HepG2 (cell line): ENCODE results near the gene C1orf226. TPM values are rescaled to one million over a fixed set of nuclear protein-coding genes. Genes with fewer than 3 reads are reported as not detected.

ENCODE experiments used
- ATAC-seq: fragments of 200-7000 bp; cut with Tn5 transposase; 3 replicates; pipeline ENCODE4 v1.9.1; 2020; ENCODE audit warnings: mild to moderate bottlenecking, moderate library complexity
- BruUV-seq: library from RNA; stranded (reverse); fragments of 400-500 nt; replicated peaks from 2 replicates; lab custom pipeline; 2021; lab: Mats Ljungman, UMichigan
- CTCF ChIA-PET: fragments of 300-600 bp; formaldehyde crosslinking; extraction: SDS; loops from one replicate; lab custom pipeline; 2021; ENCODE audit warnings: low total read pairs, inconsistent platforms, low intra/inter-chr PET ratio; lab: Yijun Ruan, JAX
- POLR2A ChIA-PET: fragments of 350-600 bp; sonication (Branson Sonifier 250); formaldehyde crosslinking; loops from one replicate; lab custom pipeline; 2020; ENCODE audit warnings: antibody characterized with exemption, inconsistent platforms; lab: Yijun Ruan, JAX
- DNase-seq: peaks from one replicate; pipeline ENCODE4 v3.0.0-alpha.2; 2015; ENCODE audit warnings: low spot score
- FAIRE-seq: peaks from 3 replicates; lab custom pipeline; 2011; peaks lifted over from hg19 to GRCh38; lab: Jason Lieb, UNC
- H2AFZ ChIP-seq: one replicate; pipeline ENCODE4 v1.6.1; 2011; ENCODE audit warnings: low read length, inconsistent platforms
- H3K27ac ChIP-seq: fragments of 300-600 bp; 3 replicates; pipeline ENCODE4 v1.8.0; 2011; ENCODE audit warnings: mixed run types, mild to moderate bottlenecking, mixed read lengths, low read length, inconsistent platforms; ENCODE audit not compliant: insufficient read depth; ENCODE audit errors: extremely low read length
- H3K27me3 ChIP-seq, 2 experiments: fragments of 200-600 bp in 1 of 2; 2 replicates in 1 of 2; 3 replicates in 1 of 2; pipeline versions ENCODE4 v1.6.0 to v1.8.0; 2011; ENCODE audit warnings: low read length in 2 of 2, mild to moderate bottlenecking in 2 of 2, moderate library complexity in 2 of 2, inconsistent platforms in 1 of 2; ENCODE audit not compliant: insufficient read depth in 2 of 2, control insufficient read depth in 1 of 2
- H3K36me3 ChIP-seq, 2 experiments: fragments of 200-600 bp in 1 of 2; replicated peaks in 1 of 2; 2 replicates in 1 of 2; 3 replicates in 1 of 2; pipeline versions ENCODE4 v1.5.1 to v1.8.0; 2011; ENCODE audit warnings: low read length in 2 of 2, inconsistent platforms in 1 of 2; ENCODE audit not compliant: insufficient read depth in 2 of 2, control insufficient read depth in 1 of 2
- H3K4me1 ChIP-seq: 2 replicates; pipeline ENCODE4 v1.5.1; 2012; ENCODE audit warnings: low read length, inconsistent platforms; ENCODE audit not compliant: insufficient read depth
- H3K4me2 ChIP-seq: 2 replicates; pipeline ENCODE4 v1.6.0; 2011; ENCODE audit warnings: low read depth, low read length, inconsistent platforms
- H3K4me3 ChIP-seq, 3 experiments: fragments of 200-600 bp in 1 of 3; sonication (generic), shearing (Covaris generic) in 1 of 3; replicated peaks in 1 of 3; 2 replicates each; pipeline ENCODE4 v1.5.1; 2011 to 2016; ENCODE audit warnings: low read length in 3 of 3, inconsistent platforms in 2 of 3, low read depth in 2 of 3, mild to moderate bottlenecking in 2 of 3, control low read depth in 1 of 3, mixed read lengths in 1 of 3; ENCODE audit not compliant: insufficient read depth in 1 of 3
- H3K79me2 ChIP-seq: one replicate; pipeline ENCODE4 v1.6.1; 2011; ENCODE audit warnings: low read length, inconsistent platforms; ENCODE audit not compliant: insufficient read depth
- H3K9ac ChIP-seq: 2 replicates; pipeline ENCODE4 v1.6.0; 2011; ENCODE audit warnings: mild to moderate bottlenecking, low read depth, low read length, inconsistent platforms; ENCODE audit not compliant: insufficient read depth
- H3K9me3 ChIP-seq: 2 replicates; pipeline ENCODE4 v1.5.1; 2012; ENCODE audit warnings: mild to moderate bottlenecking, low read length
- H4K20me1 ChIP-seq: 2 replicates; pipeline ENCODE4 v1.6.0; 2011; ENCODE audit warnings: inconsistent platforms, mild to moderate bottlenecking, low read length, moderate library complexity; ENCODE audit not compliant: insufficient read depth
- ARNT2 ChIP-seq: sonication (generic); formaldehyde crosslinking; IDR thresholded peaks from 2 replicates; pipeline ENCODE4 v1.8.0; 2022; ENCODE audit warnings: mild to moderate bottlenecking, low read depth, missing genetic modification reagents, moderate library complexity
- ETV5 ChIP-seq: IDR thresholded peaks from 2 replicates; pipeline ENCODE4 v1.6.1; 2018; ENCODE audit warnings: missing biosample characterization, missing genetic modification reagents, inconsistent platforms, borderline replicate concordance
- HNF4A ChIP-seq: sonication (generic); formaldehyde crosslinking; IDR thresholded peaks from 2 replicates; pipeline ENCODE4 v1.4.0; 2020; ENCODE audit warnings: missing genetic modification reagents
- HNF4G ChIP-seq, 2 experiments: sonication (generic) in 1 of 2; formaldehyde crosslinking in 1 of 2; IDR thresholded peaks; 2 replicates each; pipeline versions ENCODE4 v1.4.0 to v1.6.1; 2011 to 2020; ENCODE audit warnings: borderline replicate concordance in 2 of 2, low read depth in 2 of 2, mild to moderate bottlenecking in 2 of 2, low read length in 1 of 2, missing genetic modification reagents in 1 of 2, moderate library complexity in 1 of 2
- KLF11 ChIP-seq: IDR thresholded peaks from 2 replicates; pipeline ENCODE4 v1.6.1; 2016; ENCODE audit warnings: missing compliant biosample characterization
- KLF9 ChIP-seq: IDR thresholded peaks from 2 replicates; pipeline ENCODE4 v1.6.1; 2016; ENCODE audit warnings: low read depth
- WIZ ChIP-seq: sonication (generic); formaldehyde crosslinking; IDR thresholded peaks from 2 replicates; pipeline ENCODE4 v1.5.1; 2020; ENCODE audit warnings: mild to moderate bottlenecking, missing genetic modification reagents
- ZFP36L2 ChIP-seq: sonication (generic); formaldehyde crosslinking; IDR thresholded peaks from 2 replicates; pipeline ENCODE4 v1.4.0; 2020; ENCODE audit warnings: missing genetic modification reagents
- ZNF225 ChIP-seq: sonication (generic); formaldehyde crosslinking; IDR thresholded peaks from 2 replicates; pipeline ENCODE4 v1.4.0; 2020; ENCODE audit warnings: mild to moderate bottlenecking, missing genetic modification reagents
- ZNF430 ChIP-seq: sonication (generic); formaldehyde crosslinking; IDR thresholded peaks from 2 replicates; pipeline ENCODE4 v1.9.0; 2021; ENCODE audit warnings: mild to moderate bottlenecking, missing genetic modification reagents
- ZNF737 ChIP-seq: sonication (generic); formaldehyde crosslinking; IDR thresholded peaks from 2 replicates; pipeline ENCODE4 v1.5.0; 2020; ENCODE audit warnings: missing genetic modification reagents, mild to moderate bottlenecking, borderline replicate concordance
- ZNF792 ChIP-seq: IDR thresholded peaks from 2 replicates; pipeline ENCODE4 v1.6.1; 2016
- WGBS: methylation state at CpG from one replicate; pipeline ENCODE4 v1.1.6; 2017; ENCODE audit warnings: low lambda C conversion rate; 5-methylcytosine and 5-hydroxymethylcytosine counted together
- in situ Hi-C: cut with HindIII; loops from 2 replicates; pipeline ENCODE4 v1.10.0; 2017; ENCODE audit warnings: low pct_unique_long_range_greater_than_20kb; ENCODE audit not compliant: extremely low pct_ligation_motif_present
- intact Hi-C: fragments of 100-400 bp; cut with micrococcal nuclease; formaldehyde crosslinking; loops from one replicate; pipeline ENCODE4 v1.10.0; 2022; ENCODE audit not compliant: unreplicated experiment
- polyA plus RNA-seq, 8 experiments: library from polyadenylated mRNA; depleted of rRNA in 3 of 8; stranded (reverse) in 7 of 8; unstranded in 1 of 8; fragments of >200 nt; fragmentation: Illumina TruSeq in 4 of 8; extraction: Trizol in 4 of 8; gene quantifications; 2 replicates each; pipeline versions ENCODE4 v1.2.1 to v1.2.3, GENCODE V29; 2011 to 2016; ENCODE audit warnings: low read depth in 4 of 8, missing spikeins in 1 of 8, mixed read lengths in 1 of 8; ENCODE audit not compliant: insufficient read depth in 1 of 8
- total RNA-seq, 5 experiments: library from RNA; depleted of rRNA; stranded (reverse); fragments of >200 nt; fragmentation: Illumina TruSeq; extraction: Trizol; gene quantifications; 2 replicates each; pipeline ENCODE4 v1.2.3, GENCODE V29; 2016; ENCODE audit warnings: low read depth in 1 of 5
- TF ChIP-seq, protein P1 (sequence below): sonication (generic); formaldehyde crosslinking; IDR thresholded peaks from 2 replicates; pipeline ENCODE4 v1.5.1; 2020; ENCODE audit warnings: mild to moderate bottlenecking, missing genetic modification reagents, moderate library complexity
- TF ChIP-seq, protein P2 (sequence below): sonication (generic); IDR thresholded peaks from 2 replicates; pipeline ENCODE4 v1.6.1; 2016; ENCODE audit warnings: low read depth, borderline replicate concordance
- TF ChIP-seq, protein P3 (sequence below): IDR thresholded peaks from 2 replicates; pipeline ENCODE4 v1.6.1; 2016; ENCODE audit warnings: control low read depth
- TF ChIP-seq, protein P4 (sequence below): sonication (generic); formaldehyde crosslinking; IDR thresholded peaks from 2 replicates; pipeline ENCODE4 v1.8.1; 2023; ENCODE audit warnings: mild to moderate bottlenecking, moderate library complexity, missing genetic modification reagents

C1orf226 gene
- total and polyA plus RNA-seq, 2 of the 13 experiments (the other 11 are each of a cell fraction or from before 2014, with no cell fraction given) = 4.7 to 4.9 TPM

DNA sequence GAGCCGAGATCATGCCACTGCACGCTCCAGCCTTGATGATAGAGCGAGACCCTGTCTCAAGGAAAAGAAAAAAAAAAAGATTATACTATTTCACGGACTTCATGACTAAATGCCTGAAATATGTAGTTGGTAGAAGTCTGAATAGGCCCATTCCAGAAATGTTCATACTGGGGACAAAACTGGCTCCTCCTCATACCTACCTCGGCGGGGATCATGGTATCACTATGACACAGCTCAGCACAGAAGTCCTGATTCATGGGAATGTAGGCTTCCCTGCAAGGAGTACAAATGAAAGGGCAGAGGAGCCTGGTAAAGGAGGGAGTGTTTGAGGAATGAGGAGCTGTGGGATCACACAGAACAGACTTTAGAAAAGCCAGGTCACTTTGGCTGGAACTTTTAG, 9.9 kb upstream of the C1orf226 start (continued):
- TF ChIP-seq ARNT2 (no peak), ZNF792 (CRISPR knock-in tag) (no peak), ETV5 (CRISPR knock-in tag) (no peak), ZNF225 (CRISPR knock-in tag) (no peak), ZFP36L2 (CRISPR knock-in tag) (no peak), ZNF737 (no peak)

DNA sequence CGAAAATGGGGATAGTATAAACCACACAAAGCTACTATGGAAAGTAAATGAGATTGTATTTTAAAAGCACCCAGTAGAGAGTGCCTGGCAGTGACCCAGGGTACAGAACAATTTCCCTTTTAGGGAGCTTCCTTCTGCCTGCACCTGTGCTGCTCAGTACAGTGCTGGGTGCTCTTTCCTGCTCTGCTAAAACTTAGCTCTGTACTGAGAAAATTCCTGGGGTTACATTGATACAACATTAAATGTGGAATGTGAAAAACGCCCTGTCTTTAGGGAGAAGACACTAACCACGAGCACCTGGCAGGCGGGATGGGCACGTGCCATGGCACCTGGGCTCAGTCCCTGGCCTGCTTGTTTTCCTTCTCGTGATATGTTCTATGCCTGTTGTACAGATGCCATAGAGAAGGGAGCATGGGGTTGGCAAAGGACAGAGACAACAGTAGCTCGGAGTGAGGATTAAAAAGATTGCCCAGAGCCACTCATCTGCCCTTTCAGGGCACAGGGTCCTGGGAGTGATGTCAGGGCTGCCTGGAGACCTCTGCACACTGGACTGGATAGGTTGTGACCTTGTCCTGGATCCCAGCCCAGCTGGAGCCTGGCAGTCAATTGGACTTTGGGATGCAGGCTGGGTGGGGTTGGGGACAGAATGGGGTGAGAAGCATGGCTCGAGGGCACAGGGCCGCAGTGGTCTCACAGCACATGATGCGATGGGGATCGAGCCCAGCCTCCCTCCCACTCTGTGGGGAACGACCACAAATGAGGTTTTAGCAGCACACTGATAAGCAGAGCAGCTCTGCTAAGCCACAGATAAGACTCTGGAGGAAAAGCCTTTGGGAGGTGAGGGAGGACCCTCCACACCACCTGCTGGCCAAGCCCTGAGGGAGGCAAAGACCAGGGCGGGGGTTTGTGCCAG, 9.1 kb upstream of the C1orf226 start:
- 87% methylated on average over 13 of the region's 13 CpGs for WGBS
- POLR2A ChIA-PET = no interaction called here
- TF ChIP-seq KLF9 = no peak
- TF ChIP-seq, protein P1, sequence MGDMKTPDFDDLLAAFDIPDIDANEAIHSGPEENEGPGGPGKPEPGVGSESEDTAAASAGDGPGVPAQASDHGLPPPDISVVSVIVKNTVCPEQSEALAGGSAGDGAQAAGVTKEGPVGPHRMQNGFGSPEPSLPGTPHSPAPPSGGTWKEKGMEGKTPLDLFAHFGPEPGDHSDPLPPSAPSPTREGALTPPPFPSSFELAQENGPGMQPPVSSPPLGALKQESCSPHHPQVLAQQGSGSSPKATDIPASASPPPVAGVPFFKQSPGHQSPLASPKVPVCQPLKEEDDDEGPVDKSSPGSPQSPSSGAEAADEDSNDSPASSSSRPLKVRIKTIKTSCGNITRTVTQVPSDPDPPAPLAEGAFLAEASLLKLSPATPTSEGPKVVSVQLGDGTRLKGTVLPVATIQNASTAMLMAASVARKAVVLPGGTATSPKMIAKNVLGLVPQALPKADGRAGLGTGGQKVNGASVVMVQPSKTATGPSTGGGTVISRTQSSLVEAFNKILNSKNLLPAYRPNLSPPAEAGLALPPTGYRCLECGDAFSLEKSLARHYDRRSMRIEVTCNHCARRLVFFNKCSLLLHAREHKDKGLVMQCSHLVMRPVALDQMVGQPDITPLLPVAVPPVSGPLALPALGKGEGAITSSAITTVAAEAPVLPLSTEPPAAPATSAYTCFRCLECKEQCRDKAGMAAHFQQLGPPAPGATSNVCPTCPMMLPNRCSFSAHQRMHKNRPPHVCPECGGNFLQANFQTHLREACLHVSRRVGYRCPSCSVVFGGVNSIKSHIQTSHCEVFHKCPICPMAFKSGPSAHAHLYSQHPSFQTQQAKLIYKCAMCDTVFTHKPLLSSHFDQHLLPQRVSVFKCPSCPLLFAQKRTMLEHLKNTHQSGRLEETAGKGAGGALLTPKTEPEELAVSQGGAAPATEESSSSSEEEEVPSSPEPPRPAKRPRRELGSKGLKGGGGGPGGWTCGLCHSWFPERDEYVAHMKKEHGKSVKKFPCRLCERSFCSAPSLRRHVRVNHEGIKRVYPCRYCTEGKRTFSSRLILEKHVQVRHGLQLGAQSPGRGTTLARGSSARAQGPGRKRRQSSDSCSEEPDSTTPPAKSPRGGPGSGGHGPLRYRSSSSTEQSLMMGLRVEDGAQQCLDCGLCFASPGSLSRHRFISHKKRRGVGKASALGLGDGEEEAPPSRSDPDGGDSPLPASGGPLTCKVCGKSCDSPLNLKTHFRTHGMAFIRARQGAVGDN (CRISPR knock-in tag) = peak; percentile 40
- no peak for TF ChIP-seq KLF11 (CRISPR knock-in tag)
- TF ChIP-seq, protein P2, sequence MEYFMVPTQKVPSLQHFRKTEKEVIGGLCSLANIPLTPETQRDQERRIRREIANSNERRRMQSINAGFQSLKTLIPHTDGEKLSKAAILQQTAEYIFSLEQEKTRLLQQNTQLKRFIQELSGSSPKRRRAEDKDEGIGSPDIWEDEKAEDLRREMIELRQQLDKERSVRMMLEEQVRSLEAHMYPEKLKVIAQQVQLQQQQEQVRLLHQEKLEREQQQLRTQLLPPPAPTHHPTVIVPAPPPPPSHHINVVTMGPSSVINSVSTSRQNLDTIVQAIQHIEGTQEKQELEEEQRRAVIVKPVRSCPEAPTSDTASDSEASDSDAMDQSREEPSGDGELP = 0 out of 2 replicates have a peak, but pooled peaks have one; percentile 18
- no peak for TF ChIP-seq WIZ (CRISPR knock-in tag)
- peak; percentile 68 for TF ChIP-seq HNF4A (CRISPR knock-in tag)
- 0 out of 2 replicates have a peak, but pooled peaks have one; percentile 22 for TF ChIP-seq HNF4G (IDR thresholded peaks at IDR 0.05; ENCODE audit: borderline replicate concordance, low read depth, low read length)
- TF ChIP-seq HNF4G (CRISPR knock-in tag; IDR thresholded peaks at IDR 0.05; ENCODE audit: borderline replicate concordance, low read depth) = no peak
- no peak for TF ChIP-seq ZNF430
- TF ChIP-seq, protein P3, sequence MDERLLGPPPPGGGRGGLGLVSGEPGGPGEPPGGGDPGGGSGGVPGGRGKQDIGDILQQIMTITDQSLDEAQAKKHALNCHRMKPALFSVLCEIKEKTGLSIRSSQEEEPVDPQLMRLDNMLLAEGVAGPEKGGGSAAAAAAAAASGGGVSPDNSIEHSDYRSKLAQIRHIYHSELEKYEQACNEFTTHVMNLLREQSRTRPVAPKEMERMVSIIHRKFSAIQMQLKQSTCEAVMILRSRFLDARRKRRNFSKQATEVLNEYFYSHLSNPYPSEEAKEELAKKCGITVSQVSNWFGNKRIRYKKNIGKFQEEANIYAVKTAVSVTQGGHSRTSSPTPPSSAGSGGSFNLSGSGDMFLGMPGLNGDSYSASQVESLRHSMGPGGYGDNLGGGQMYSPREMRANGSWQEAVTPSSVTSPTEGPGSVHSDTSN (CRISPR knock-in tag) = no peak
- TF ChIP-seq, protein P4, sequence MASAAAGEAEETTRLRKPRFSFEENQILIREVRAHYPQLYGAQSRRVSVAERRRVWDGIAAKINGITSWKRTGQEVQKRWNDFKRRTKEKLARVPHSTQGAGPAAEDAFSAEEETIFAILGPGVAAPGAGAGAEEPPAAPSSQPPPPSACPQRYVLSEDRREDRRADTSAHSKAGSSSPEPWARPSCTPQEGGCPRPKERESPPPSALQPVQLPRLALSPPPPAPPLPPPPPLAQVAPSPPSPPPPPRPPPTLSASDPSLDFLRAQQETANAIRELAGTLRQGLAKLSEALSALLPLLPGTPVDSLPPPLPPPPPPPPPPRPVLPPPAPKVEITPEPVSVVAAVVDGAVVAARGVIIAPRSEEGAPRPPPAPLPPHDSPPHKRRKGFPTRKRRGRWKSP (CRISPR knock-in tag) = no peak

More for the DNA sequence above, 9.1 kb upstream of the C1orf226 start:
- peaks cover 6 to 15% of the 10 kb centered on the region in 2 experiments; a peak in 3 of 5 replicates for H3K36me3 ChIP-seq
- no peak overlapping the region for H2AFZ ChIP-seq
- H3K79me2 ChIP-seq = no peaks in the 10 kb centered on the region
- in situ Hi-C loops (no loop called here), intact Hi-C loops (no loop called here)
- H4K20me1 ChIP-seq = no peaks in the 10 kb centered on the region
- no peaks in the 10 kb centered on the region for H3K9me3 ChIP-seq
- CTCF ChIA-PET = no interaction called here
- H3K4me1 ChIP-seq = peaks cover 10% of the 10 kb centered on the region
- H3K27ac ChIP-seq = no peak overlapping the region
- no peaks in the 10 kb centered on the region for H3K27me3 ChIP-seq
- no peak overlapping the region for H3K4me2 ChIP-seq
- H3K9ac ChIP-seq = no peak overlapping the region
- no TSS peak for BruUV-seq
- H3K4me3 ChIP-seq = no peak overlapping the region
- FAIRE-seq (no peak), ATAC-seq (peak; percentile 78), DNase-seq (no peak)
